Uterus (tissue), 2 donors: ENCODE data around the gene NDE1.

Source experiments
- POLR2A ChIP-seq, 2 donors: fragments of 450-650 bp; IDR thresholded peaks; one replicate each; pipeline ENCODE4 v1.6.1; 2016; ENCODE audit warnings: antibody characterized with exemption in 2 of 2, mild to moderate bottlenecking in 1 of 2, moderate library complexity in 1 of 2
- TF ChIP-seq, protein P1 (sequence below), 4 experiments: fragments of 200-600 bp in 2 of 4; fragments of 450-650 bp in 2 of 4; sonication (generic) in 2 of 4; IDR thresholded peaks; one replicate each; pipeline ENCODE4 v1.5.1; 2016 to 2019; ENCODE audit warnings: antibody characterized with exemption in 4 of 4, mild to moderate bottlenecking in 2 of 4, moderate library complexity in 1 of 4

DNA sequence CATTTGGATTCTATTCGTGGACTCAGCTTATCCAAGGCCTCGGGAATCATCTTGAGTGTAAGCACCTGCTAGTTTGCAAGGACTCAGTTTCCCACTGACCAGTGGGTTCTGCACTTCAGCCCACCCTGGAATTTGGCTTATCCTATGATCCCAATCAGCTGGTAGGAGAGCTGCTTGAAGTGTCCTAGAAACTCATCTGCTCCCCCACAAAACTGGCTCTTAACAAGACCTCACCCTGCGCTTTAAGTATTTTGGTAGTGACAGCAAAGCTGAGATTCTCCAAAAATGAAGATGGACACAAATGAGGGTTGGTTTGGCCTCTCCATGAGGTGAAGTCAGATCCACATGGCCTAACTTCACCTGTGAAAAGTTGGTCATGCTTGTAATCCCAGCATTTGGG is 57.3 kb downstream of the NDE1 start:
- TF ChIP-seq, protein P1, sequence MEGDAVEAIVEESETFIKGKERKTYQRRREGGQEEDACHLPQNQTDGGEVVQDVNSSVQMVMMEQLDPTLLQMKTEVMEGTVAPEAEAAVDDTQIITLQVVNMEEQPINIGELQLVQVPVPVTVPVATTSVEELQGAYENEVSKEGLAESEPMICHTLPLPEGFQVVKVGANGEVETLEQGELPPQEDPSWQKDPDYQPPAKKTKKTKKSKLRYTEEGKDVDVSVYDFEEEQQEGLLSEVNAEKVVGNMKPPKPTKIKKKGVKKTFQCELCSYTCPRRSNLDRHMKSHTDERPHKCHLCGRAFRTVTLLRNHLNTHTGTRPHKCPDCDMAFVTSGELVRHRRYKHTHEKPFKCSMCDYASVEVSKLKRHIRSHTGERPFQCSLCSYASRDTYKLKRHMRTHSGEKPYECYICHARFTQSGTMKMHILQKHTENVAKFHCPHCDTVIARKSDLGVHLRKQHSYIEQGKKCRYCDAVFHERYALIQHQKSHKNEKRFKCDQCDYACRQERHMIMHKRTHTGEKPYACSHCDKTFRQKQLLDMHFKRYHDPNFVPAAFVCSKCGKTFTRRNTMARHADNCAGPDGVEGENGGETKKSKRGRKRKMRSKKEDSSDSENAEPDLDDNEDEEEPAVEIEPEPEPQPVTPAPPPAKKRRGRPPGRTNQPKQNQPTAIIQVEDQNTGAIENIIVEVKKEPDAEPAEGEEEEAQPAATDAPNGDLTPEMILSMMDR (IDR thresholded peaks at IDR 0.05) = no peak
- no peak for TF ChIP-seq POLR2A (IDR thresholded peaks at IDR 0.05)
